ENCODE data around the gene CNTNAP1.

CNTNAP1 gene

GRCh38 chr17:42675348-42675964, 6.9 kb upstream of the CNTNAP1 start:
- no peak for TF ChIP-seq ZNF274 (IDR thresholded peaks at IDR 0.05; ENCODE audit: low read depth, low read length)
- H3K4me3 ChIP-seq (ENCODE audit: low read length) = peak overlapping the region; percentile 93

GRCh38 chr17:42675965-42676423, 6.3 kb upstream of the CNTNAP1 start:
- H3K4me3 ChIP-seq (ENCODE audit: low read length) = peak overlapping the region; percentile 93
- no peak for TF ChIP-seq ZNF274 (IDR thresholded peaks at IDR 0.05; ENCODE audit: low read depth, low read length)

GRCh38 chr17:42676424-42677011, 5.8 kb upstream of the CNTNAP1 start, which contains the start of gene PLEKHH3:
PLEKHH3 (minus strand) TSS chr17:42676994; CDS start chr17:42676563, 431 bp downstream.
- peak within 1 kb of the TSS; percentile 93 for H3K4me3 ChIP-seq (ENCODE audit: low read length)
- no peak for TF ChIP-seq ZNF274 (IDR thresholded peaks at IDR 0.05; ENCODE audit: low read depth, low read length)

- peak overlapping the region; percentile 93; the same call in 1 of the 2 replicates for H3K4me3 ChIP-seq (ENCODE audit: low read length)
- no peak for TF ChIP-seq ZNF274 (IDR thresholded peaks at IDR 0.05; ENCODE audit: low read depth, low read length)
Measured at GRCh38 chr17:42677012-42677857, 5.1 kb upstream of the CNTNAP1 start.

GRCh38 chr17:42677921-42678781, 4.2 kb upstream of the CNTNAP1 start:
- TF ChIP-seq ZNF274 (IDR thresholded peaks at IDR 0.05; ENCODE audit: low read depth, low read length) = no peak
- peak overlapping the region; percentile 69 for H3K4me3 ChIP-seq (ENCODE audit: low read length)

GRCh38 chr17:42678951-42679491, 3.3 kb upstream of the CNTNAP1 start:
- TF ChIP-seq ZNF274 (IDR thresholded peaks at IDR 0.05; ENCODE audit: low read depth, low read length) = no peak

GRCh38 chr17:42679492-42680330, 2.6 kb upstream of the CNTNAP1 start:
- TF ChIP-seq ZNF274 (IDR thresholded peaks at IDR 0.05; ENCODE audit: low read depth, low read length) = no peak
- H3K4me3 ChIP-seq (ENCODE audit: low read length) = peak overlapping the region; percentile 51; the same call in 1 of the 2 replicates

More at GRCh38 chr17:42678951-42679491, 3.3 kb upstream of the CNTNAP1 start:
- peak overlapping the region; percentile 56 for H3K4me3 ChIP-seq (ENCODE audit: low read length)

GRCh38 chr17:42680331-42680808, 2.0 kb upstream of the CNTNAP1 start:
- H3K4me3 ChIP-seq (ENCODE audit: low read length) = peak overlapping the region; percentile 51; the same call in 1 of the 2 replicates
- TF ChIP-seq ZNF274 (IDR thresholded peaks at IDR 0.05; ENCODE audit: low read depth, low read length) = no peak

- no peak for TF ChIP-seq ZNF274 (IDR thresholded peaks at IDR 0.05; ENCODE audit: low read depth, low read length)
- peak overlapping the region; percentile 60 for H3K4me3 ChIP-seq (ENCODE audit: low read length)
Measured at GRCh38 chr17:42682722-42683403, 532 bp downstream of the CNTNAP1 start.

- H3K4me3 ChIP-seq (ENCODE audit: low read length) = peak overlapping the region; percentile 60
- no peak for TF ChIP-seq ZNF274 (IDR thresholded peaks at IDR 0.05; ENCODE audit: low read depth, low read length)
Measured at GRCh38 chr17:42683407-42684034, 1.2 kb downstream of the CNTNAP1 start.

GRCh38 chr17:42684929-42685556, 2.7 kb downstream of the CNTNAP1 start:
- H3K4me3 ChIP-seq (ENCODE audit: low read length) = no peak overlapping the region
- TF ChIP-seq ZNF274 (IDR thresholded peaks at IDR 0.05; ENCODE audit: low read depth, low read length) = no peak
